GM18907 (cell line): ENCODE data around the gene TEAD3.
A peak's percentile ranks its signal among the peaks of the same experiment; 100 is the strongest.

Experiments used
- ATAC-seq: cut with Tn5 transposase; IDR thresholded peaks from one replicate; pipeline ENCODE4 v1.9.1; 2021; ENCODE audit warnings: mild to moderate bottlenecking, moderate library complexity; ENCODE audit not compliant: unreplicated experiment

TEAD3 gene

GRCh38 chr6:35477028-35477427, 19.9 kb downstream of the TEAD3 start:
- no peak for ATAC-seq

DNA sequence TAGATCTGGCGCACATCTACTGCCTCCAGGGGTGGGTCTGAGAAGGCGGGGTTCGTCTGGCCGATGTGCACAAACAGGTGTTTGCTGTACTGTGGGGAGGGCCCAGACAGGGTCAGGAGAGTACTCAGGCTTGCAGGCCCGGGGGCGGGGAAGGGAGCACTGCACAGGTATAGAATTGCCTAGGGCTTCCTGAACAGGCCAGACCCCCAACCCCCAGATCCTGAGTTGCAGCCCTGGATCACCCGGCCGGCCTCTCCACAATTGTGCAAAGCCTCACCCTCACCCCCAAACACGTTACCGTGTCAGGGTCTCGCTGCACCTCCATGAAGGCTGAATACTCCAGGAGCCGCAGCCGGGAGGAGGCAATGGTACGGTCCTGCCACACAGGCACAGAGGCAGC, 20.9 kb downstream of the TEAD3 start:
- no peak for ATAC-seq

DNA sequence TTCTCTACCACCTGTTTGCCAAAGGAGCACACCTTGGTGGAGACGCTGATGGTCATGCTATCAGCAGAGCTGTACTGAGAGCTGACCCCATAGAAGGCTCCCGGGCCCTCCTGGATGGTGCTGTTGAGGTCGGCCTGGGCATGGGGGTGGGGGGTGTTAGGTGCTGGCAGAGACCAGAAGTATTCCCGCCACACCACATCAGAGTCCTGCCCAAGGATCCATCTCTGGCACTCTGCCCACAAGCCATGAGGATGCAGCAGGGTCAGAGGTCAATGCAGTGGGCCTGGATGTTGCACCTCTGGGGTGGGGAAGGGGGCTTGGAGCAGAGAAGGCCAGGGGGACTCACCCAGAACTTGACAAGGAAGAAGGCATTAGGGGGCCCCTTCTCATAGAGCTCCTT, 21.3 kb downstream of the TEAD3 start:
- ATAC-seq = no peak

DNA sequence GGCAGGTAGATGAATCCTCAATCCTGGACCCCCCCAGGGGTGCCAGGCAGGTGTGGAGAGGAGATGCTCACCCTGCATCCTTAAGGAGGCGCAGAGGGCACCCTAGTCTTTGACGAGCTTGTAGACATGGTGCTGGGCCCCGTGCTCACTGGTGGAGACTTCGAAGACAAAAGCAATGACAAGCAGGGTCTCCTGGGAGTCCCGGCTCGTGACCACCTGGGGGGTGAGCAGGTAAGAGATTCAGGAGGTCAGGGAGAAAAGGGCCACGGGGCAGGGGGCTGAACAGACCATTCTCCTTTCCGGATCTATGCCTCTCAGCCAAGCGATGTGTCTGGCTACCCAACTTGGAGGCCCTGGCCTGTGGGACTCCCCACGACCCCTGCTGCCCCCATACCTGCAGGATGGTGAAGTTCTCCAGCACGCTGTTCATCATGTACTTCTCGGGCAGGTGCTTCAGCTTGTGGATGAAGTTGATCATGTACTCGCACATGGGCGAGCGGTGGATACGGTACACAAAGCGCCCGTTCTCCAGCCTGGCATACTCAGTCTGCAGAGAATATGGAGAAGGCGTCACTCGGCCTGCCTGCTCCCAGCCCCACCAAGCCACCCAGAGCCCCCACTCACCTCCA, 21.8 kb downstream of the TEAD3 start:
- ATAC-seq = no peak

DNA sequence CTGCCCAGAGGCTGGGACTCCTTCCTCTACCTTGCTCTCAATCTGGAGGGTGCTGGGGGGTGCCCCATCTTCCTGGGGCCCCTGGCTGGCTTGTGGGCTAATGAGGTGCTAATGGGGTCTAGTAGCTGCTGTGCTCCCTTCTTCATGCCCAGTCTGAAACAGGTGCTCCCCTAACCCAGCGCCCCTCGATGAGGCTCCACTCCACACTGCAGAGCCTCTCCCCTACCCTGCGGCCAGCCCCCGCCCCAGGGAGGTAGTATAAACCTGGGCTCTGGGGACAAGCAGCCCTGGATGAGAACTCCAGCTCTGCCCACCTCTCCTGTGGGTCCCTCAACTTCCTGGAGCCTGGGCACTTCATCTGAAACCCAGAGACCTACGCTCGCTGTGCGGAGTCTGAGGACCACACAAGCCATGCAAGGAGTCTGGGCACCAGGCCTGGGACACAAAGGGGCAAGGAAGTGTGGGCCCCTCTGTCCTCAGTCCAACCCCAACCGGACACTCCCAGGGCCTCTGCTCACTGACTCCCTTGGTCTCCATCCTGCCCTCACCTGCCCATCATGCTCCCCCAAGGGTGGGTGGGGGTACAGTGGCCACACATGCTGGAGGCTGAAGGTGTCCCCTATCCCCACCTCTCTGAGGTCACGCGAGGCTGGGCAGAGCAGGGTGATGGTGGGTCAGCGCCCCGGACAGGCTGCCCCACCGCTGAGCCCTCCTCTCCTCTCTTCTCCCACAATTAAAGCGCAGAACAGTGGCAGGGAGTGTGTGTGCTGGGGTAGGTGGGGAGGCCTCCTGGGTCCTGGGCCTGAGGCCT, 22.5 kb downstream of the TEAD3 start:
- no peak for ATAC-seq

DNA sequence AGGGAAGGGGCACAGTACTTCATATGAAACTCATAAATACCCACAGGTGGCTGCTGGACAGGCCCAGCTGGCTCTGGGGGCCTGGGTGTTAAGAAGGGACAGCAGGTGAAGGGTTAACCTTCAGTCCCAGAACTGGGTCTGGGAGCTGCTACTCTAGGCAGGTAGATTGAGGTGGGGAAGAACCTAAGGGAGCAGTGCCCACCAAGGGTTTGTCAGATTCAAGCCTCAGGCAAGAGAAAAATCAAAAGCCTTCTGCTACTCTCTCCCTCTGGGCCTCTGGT, 23.1 kb downstream of the TEAD3 start:
- no peak for ATAC-seq

DNA sequence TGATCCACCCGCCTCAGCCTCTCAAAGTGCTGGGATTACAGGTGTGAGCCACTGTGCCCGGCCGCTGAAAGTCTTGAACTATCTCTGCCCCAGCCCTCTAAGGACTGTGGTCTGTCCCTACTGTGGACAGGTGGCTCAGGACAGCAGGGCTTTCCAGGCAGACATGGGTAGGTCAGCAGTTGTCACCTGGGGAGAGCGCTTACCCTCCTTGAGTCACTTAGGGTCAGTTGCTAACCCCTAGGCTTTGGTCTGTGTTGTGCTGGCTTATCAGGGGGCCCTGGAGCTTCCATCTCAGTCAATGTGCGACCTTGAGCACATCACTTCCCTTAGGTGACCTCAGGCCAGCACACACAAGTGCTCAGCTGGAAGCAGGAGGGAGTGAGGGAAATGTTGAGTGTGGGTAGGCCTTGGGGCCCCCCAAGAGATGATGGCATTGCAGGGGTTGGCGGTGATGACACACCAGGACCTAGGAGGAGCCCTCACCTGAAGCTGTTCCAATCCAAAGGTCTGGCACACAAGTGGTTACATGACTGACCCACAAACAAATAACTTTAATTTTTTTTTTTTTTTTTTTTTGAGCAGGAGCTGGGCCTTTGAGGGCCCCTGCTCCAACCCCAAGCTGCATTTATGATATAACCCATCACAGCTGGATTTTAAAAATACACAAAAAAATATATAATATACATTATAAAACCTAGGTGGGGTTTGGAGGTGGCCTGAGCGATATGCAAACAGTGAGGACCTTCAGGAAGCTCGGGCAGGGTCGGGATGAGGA, 23.6 kb downstream of the TEAD3 start:
- no peak for ATAC-seq

GRCh38 chr6:35471836-35472345, 25.0 kb downstream of the TEAD3 start:
- no peak for ATAC-seq

- no peak for ATAC-seq
Measured at GRCh38 chr6:35470663-35471120, 26.2 kb downstream of the TEAD3 start.

GRCh38 chr6:35469751-35470662, 26.9 kb downstream of the TEAD3 start:
- ATAC-seq = no peak

DNA sequence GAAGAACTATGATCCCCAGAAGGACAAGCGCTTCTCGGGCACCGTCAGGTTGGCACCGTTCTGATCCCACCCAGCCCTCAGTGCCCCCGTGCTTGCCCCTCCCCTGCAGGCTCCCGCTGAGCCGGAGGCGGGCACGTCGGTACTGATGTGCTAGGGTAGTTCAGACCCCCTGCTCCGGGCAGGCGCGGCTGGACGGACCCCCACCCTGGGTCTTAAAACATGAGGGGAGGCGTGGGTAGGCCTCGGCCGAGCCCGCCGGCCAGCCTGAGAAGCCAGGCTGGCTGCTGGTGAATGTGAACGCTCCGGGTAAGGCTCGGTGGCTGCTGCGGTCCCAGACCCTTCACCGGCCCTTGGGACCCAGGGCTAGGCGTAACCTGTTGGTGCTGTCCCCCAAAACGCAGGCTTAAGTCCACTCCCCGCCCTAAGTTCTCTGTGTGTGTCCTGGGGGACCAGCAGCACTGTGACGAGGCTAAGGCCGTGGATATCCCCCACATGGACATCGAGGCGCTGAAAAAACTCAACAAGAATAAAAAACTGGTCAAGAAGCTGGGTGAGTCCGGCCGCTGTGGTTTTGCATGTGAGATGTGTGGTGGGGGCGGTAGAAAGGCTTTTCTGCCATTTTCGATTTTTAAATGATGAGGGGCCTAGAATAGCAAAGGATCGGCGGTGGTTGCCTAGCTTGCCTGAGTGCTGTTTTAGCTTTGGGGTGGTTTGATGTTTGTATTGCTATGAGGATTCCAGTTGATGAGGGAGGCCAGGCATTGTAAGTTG, 27.7 kb downstream of the TEAD3 start:
- ATAC-seq = peak; percentile 11

DNA sequence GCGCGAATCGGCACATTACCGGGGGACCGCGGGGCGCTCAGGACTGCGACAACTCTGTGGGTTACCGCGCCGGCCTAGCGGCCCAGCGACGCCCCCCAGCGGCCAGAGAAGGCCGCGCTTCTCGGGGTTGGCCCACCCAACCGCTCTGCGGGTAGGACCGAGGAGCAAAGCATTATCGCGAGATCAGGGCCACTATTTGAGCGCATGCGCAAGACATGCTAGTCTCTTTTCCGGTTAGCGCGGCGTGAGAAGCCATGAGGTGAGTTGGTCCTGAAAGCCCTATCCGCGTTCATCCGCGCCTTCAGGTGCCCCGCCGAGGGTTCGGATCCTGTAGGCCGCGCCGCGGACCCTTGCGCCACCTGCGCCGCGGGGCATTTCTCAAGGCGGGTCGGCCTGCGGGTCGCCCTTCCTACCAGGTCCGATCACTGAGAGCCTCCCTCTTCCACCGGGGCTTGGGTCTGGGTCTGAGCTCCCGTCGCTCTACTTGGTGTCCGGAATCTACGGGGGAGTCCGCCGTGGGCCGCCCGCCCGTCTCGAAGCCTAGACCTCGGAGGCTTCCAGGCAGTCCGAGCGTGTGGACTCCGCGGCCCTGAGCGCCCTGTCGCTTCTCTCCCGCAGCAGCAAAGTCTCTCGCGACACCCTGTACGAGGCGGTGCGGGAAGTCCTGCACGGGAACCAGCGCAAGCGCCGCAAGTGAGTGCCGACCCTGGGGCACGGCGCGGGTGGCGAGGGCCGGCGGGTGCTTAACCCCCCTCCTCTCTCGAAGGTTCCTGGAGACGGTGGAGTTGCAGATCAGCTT, 28.5 kb downstream of the TEAD3 start, which contains the start of gene RPL10A:
Gene RPL10A (plus strand): TSS at position 221 of the 799 bp plus-strand sequence. CDS start 34 bp downstream, at position 255.
- peak; percentile 70 for ATAC-seq

DNA sequence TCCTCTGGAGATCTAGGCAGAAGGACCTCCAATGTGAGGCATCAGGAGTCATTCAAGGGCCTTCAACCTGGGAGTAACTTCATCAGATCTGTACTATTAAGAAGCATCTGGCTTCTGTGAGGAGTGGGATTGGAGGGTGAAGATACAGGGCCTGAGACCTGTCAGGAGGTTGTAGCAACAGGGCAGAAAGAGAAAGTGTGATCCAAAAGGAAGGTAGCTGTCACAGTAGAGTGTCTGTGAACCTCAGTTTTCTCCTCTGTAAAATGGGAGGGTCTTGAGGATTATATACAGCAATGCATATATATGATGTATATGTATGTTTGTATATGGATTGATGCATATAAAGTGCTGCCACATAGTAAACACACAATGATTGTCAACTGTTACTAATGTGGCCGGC, 31.2 kb downstream of the TEAD3 start:
- no peak for ATAC-seq

DNA sequence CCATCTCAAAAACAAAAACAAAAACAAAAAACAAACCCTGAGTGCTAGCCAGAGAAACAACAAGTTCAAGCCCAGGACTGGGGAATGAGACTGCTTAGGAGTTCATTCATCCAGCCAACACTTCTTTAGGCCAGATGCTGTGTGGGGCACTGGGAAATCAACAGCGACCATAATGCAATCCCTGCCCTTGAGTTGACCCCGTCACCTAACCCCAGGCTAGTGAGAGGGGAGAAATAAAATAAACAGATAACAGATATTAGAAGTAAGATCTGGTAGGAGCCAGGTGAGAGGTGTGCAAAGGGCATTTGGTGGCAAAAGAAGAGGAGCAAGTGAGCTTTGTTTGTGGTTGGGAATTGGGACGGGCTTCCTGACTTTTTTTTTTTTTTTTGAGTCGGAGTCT, 33.6 kb downstream of the TEAD3 start:
- ATAC-seq = no peak

GRCh38 chr6:35461270-35461669, 35.6 kb downstream of the TEAD3 start:
- ATAC-seq = no peak

GRCh38 chr6:35457907-35458306, 39.0 kb downstream of the TEAD3 start:
- ATAC-seq = no peak

DNA sequence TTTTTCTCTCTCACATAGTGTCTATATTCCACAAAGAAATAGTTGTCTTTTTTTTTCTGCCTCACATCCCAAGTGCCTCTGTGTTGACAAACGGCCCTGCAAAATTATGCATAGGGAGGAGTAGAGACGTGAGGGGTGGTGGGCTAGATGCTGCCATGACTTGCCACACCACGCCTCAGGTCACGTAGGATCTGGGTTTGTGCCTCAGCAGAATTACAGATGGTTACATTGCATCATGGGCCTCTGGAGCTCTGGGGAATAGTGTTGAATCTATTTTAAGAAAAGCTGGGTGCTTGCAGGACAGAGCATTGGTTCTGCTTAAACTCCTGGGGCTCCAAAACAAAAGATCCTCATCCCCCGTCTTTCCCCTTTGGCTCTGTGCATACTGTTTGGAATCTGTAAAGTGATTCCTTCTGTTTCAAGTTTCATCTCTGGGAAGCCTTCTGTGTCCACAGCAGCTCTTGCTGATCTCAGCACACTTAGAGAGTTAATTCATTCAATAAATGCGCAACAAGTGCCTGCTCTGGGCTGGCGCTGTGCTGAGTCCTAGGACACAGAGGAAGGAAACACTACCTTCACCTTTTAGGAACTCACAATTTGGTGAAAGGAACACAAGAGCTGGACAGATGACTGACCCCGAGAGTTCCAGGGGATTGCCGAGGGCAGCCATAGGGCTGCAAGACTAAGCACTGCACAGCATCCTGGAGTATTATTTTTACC, 42.3 kb downstream of the TEAD3 start:
- ATAC-seq = no peak

DNA sequence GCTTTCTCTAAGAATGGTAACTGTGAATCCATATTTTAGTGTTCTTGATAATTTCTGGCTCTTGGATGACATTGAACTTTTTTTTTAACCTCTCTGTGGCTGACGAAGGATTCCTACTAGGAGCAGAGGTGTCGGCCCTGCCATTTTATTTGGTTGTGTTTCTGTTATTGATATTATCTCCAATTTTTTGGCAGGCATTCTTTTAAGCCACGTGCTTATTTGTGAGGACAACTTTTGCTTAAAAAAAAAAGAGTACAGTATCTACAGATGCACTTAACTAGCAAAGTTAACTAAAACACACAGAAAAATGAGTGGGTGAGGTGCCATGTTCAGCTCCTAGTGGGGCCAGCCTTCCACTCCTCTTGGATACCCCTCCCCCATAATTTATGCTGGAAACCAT, 43.6 kb downstream of the TEAD3 start:
- ATAC-seq = no peak
